Tibial artery (tissue), 4 donors: ENCODE data around the gene CR2.

Source experiments
- DNase-seq, 2 donors: peaks; one replicate each; pipeline ENCODE4 v3.0.0-alpha.2; 2019
- H3K27ac ChIP-seq, 2 donors: fragments of 200-600 bp; sonication (generic) in 1 of 2; 1 replicate in 1 of 2; 2 replicates in 1 of 2; pipeline ENCODE4 v1.5.1; 2018 to 2019; ENCODE audit warnings: mild to moderate bottlenecking in 1 of 2
- H3K27me3 ChIP-seq, 2 donors: fragments of 200-600 bp; sonication (generic) in 1 of 2; one replicate each; pipeline versions ENCODE4 v1.5.1 to v1.6.0; 2016 to 2019
- H3K36me3 ChIP-seq, 3 donors: fragments of 200-600 bp; sonication (generic) in 2 of 3; one replicate each; pipeline ENCODE4 v1.5.1; 2016 to 2019; ENCODE audit warnings: mild to moderate bottlenecking in 2 of 3
- H3K4me1 ChIP-seq, 4 donors: fragments of 200-600 bp; sonication (generic) in 2 of 4; 1 replicate in 3 of 4; 2 replicates in 1 of 4; pipeline ENCODE4 v1.5.1; 2016 to 2019
- H3K4me3 ChIP-seq, 2 donors: fragments of 200-600 bp; sonication (generic) in 1 of 2; 1 replicate in 1 of 2; 2 replicates in 1 of 2; pipeline ENCODE4 v1.5.1; 2018 to 2019; ENCODE audit warnings: mild to moderate bottlenecking in 2 of 2
- H3K9me3 ChIP-seq, 3 donors: fragments of 200-600 bp; sonication (generic) in 1 of 3; one replicate each; pipeline ENCODE4 v1.5.1; 2016 to 2019
- CTCF ChIP-seq, 2 experiments: fragments of 200-600 bp in 1 of 2; fragments of 450-650 bp in 1 of 2; IDR thresholded peaks; one replicate each; pipeline ENCODE4 v1.5.1; 2017 to 2019; ENCODE audit warnings: antibody characterized with exemption in 2 of 2, mild to moderate bottlenecking in 1 of 2, moderate library complexity in 1 of 2
- intact Hi-C: fragments of 100-400 bp; cut with DNase I; formaldehyde crosslinking; loops from one replicate; pipeline ENCODE4 v1.15.0; 2023; ENCODE audit warnings: low total_unique reads

Gene CR2

GRCh38 chr1:207463021-207463420 lies 8.9 kb downstream of the CR2 start:
- no peak for DNase-seq
- H3K4me3 ChIP-seq, result no peak overlapping the region
- no peak overlapping the region for H3K27ac ChIP-seq
- no peaks in the 10 kb centered on the region for H3K27me3 ChIP-seq
- TF ChIP-seq CTCF (IDR thresholded peaks at IDR 0.05), result no peak
- H3K9me3 ChIP-seq, result no peaks in the 10 kb centered on the region
- no peaks in the 10 kb centered on the region for H3K36me3 ChIP-seq
- intact Hi-C loops, result no loop called here
- H3K4me1 ChIP-seq, result no peaks in the 10 kb centered on the region

- DNase-seq, result no peak
- H3K27me3 ChIP-seq, result no peaks in the 10 kb centered on the region
- no peaks in the 10 kb centered on the region for H3K4me1 ChIP-seq
- no peaks in the 10 kb centered on the region for H3K9me3 ChIP-seq
- no peak for TF ChIP-seq CTCF (IDR thresholded peaks at IDR 0.05)
- H3K36me3 ChIP-seq, result no peaks in the 10 kb centered on the region
- H3K4me3 ChIP-seq, result no peak overlapping the region
- intact Hi-C loops, result no loop called here
- no peak overlapping the region for H3K27ac ChIP-seq
Observed at GRCh38 chr1:207463571-207463970, 9.4 kb downstream of the CR2 start.

GRCh38 chr1:207470927-207471326 lies 16.8 kb downstream of the CR2 start:
- Histone ChIP-seq H3K4me3 (no peak overlapping the region), H3K27ac (no peak overlapping the region), H3K36me3 (no peaks in the 10 kb centered on the region), H3K27me3 (no peaks in the 10 kb centered on the region), H3K9me3 (no peaks in the 10 kb centered on the region), H3K4me1 (no peaks in the 10 kb centered on the region)
- no peak for TF ChIP-seq CTCF (IDR thresholded peaks at IDR 0.05)
- intact Hi-C loops, result no loop called here
- DNase-seq, result no peak

GRCh38 chr1:207474210-207474609 lies 20.1 kb downstream of the CR2 start:
- H3K4me1 ChIP-seq, result no peaks in the 10 kb centered on the region
- no peak overlapping the region for H3K4me3 ChIP-seq
- H3K27ac ChIP-seq, result no peak overlapping the region
- no peak for TF ChIP-seq CTCF (IDR thresholded peaks at IDR 0.05)
- DNase-seq, result no peak
- H3K27me3 ChIP-seq, result no peaks in the 10 kb centered on the region
- H3K36me3 ChIP-seq, result no peaks in the 10 kb centered on the region
- intact Hi-C loops, result no loop called here
- no peaks in the 10 kb centered on the region for H3K9me3 ChIP-seq

- TF ChIP-seq CTCF (IDR thresholded peaks at IDR 0.05), result no peak
- Histone ChIP-seq H3K4me1 (no peaks in the 10 kb centered on the region), H3K27me3 (peaks cover 0 to 2% of the 10 kb centered on the region in 2 donors), H3K4me3 (no peak overlapping the region), H3K27ac (no peak overlapping the region), H3K9me3 (no peaks in the 10 kb centered on the region), H3K36me3 (no peaks in the 10 kb centered on the region)
- no peak for DNase-seq
- intact Hi-C loops, result loop anchor here (5.0 kb wide), 1 partner anchor 821 kb away; no protein-coding TSS in a partner anchor
Observed at GRCh38 chr1:207486198-207486597, 32.1 kb downstream of the CR2 start.

GRCh38 chr1:207487636-207488035 lies 33.5 kb downstream of the CR2 start:
- no peaks in the 10 kb centered on the region for H3K36me3 ChIP-seq

More at GRCh38 chr1:207487636-207488035, 33.5 kb downstream of the CR2 start:
- Histone ChIP-seq H3K27me3 (peaks cover 0 to 10% of the 10 kb centered on the region in 2 donors), H3K4me3 (no peak overlapping the region), H3K9me3 (no peaks in the 10 kb centered on the region), H3K27ac (no peak overlapping the region), H3K4me1 (no peaks in the 10 kb centered on the region)
- intact Hi-C loops, result loop anchor here (5.0 kb wide), 1 partner anchor 820 kb away; no protein-coding TSS in a partner anchor
- DNase-seq, result no peak
- no peak for TF ChIP-seq CTCF (IDR thresholded peaks at IDR 0.05)
